Activated naive CD8-positive, alpha-beta T cell treated with anti-CD3 and anti-CD28 coated beads for 36 hours (primary cell): ENCODE results near the gene TAS2R4. TPM values are rescaled to one million over a fixed set of nuclear protein-coding genes. Genes with fewer than 3 reads are reported as not detected.
"Not testable (repeated sequence)": the region's sequence is repeated elsewhere in the genome, so short reads cannot be mapped to it uniquely, and the experiment has no call there.

ENCODE experiments used
- DNase-seq: peaks from one replicate; pipeline ENCODE4 v3.0.0; 2021
- H3K27ac Mint-ChIP-seq: one replicate; pipeline ENCODE4 v1.8.0; 2022; ENCODE audit warnings: mild to moderate bottlenecking, moderate library complexity, mixed read lengths
- H3K27me3 Mint-ChIP-seq: one replicate; pipeline ENCODE4 v1.8.0; 2022; ENCODE audit warnings: mild to moderate bottlenecking, mixed read lengths
- H3K36me3 Mint-ChIP-seq: one replicate; pipeline ENCODE4 v1.8.0; 2021; ENCODE audit warnings: mild to moderate bottlenecking, mixed read lengths
- H3K4me1 Mint-ChIP-seq: one replicate; pipeline ENCODE4 v1.8.0; 2021; ENCODE audit warnings: mixed read lengths
- H3K4me3 Mint-ChIP-seq: one replicate; pipeline ENCODE4 v1.8.0; 2022; ENCODE audit warnings: mild to moderate bottlenecking, moderate library complexity, mixed read lengths
- H3K9me3 Mint-ChIP-seq: one replicate; pipeline ENCODE4 v1.8.0; 2022; ENCODE audit warnings: mixed read lengths
- total RNA-seq, 2 experiments: library from RNA; stranded (reverse); gene quantifications; one replicate each; pipeline ENCODE4 v1.2.3, GENCODE V29; 2021

The TAS2R4 gene
- total RNA-seq, 2 experiments from 2014 or later, result 0.27 to 0.28 TPM

DNA sequence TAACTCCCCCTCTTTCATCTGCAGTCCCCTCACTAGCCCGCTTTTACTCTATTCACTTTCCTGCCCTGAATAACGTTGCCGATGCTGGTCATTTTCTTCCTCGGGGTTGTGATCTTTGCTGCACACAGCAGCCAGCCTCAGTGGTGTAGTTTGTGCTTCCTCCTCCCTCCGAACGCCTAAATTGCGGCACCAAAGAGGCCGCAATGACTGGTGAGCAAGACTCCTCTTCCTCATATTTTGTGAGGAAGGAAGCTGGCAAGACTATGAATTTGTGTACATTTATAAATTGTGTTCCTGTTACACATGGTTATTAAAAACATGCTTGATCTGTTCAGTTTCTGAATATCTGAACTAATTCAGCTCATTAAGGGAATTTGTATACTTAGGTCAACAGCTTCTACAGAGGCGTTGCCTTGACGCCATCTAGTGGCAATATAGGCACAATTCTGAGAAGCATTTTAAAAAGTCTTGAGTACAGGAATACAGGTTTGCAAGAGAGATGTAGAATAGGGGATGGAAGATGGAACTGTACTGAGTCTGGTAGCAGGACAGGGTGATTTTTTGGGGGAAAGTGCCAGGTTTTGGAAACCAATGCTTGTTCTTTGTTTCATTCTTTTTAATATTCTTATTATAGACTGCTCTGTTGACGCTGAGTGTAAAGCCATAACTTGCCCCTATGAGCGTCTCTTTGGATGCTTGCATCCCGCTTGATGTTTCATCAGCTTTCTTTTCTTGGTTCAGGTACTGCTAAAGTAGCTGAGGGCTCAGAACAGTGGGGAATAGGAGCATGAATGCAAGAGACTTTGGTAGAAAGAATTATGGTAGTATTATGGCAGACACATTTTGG is 9.5 kb downstream of the TAS2R4 start:
- H3K27ac Mint-ChIP-seq, result no peak overlapping the region
- H3K27me3 Mint-ChIP-seq, result no peaks in the 10 kb centered on the region
- H3K4me3 Mint-ChIP-seq, result no peak overlapping the region
- no peaks in the 10 kb centered on the region for H3K4me1 Mint-ChIP-seq
- H3K36me3 Mint-ChIP-seq, result peaks cover 1% of the 10 kb centered on the region
- no peaks in the 10 kb centered on the region for H3K9me3 Mint-ChIP-seq
- DNase-seq, result no peak

- H3K36me3 Mint-ChIP-seq, result peaks cover 4% of the 10 kb centered on the region
- no peaks in the 10 kb centered on the region for H3K9me3 Mint-ChIP-seq
- DNase-seq, result no peak
- H3K27ac Mint-ChIP-seq, result no peak overlapping the region
- H3K4me1 Mint-ChIP-seq, result no peaks in the 10 kb centered on the region
- H3K4me3 Mint-ChIP-seq, result no peak overlapping the region
- no peaks in the 10 kb centered on the region for H3K27me3 Mint-ChIP-seq
Observed at GRCh38 chr7:141788296-141788695, 11.8 kb downstream of the TAS2R4 start.

- H3K4me3 Mint-ChIP-seq, result no peak within 1 kb of the TSS
- DNase-seq, result no peak
- H3K27ac Mint-ChIP-seq, result no peak within 1 kb of the TSS
- peaks cover 6% of the 10 kb centered on the region for H3K36me3 Mint-ChIP-seq
- no peaks in the 10 kb centered on the region for H3K9me3 Mint-ChIP-seq
- H3K4me1 Mint-ChIP-seq, result no peaks in the 10 kb centered on the region
- H3K27me3 Mint-ChIP-seq, result no peaks in the 10 kb centered on the region
Observed at GRCh38 chr7:141789917-141790316, 13.4 kb downstream of the TAS2R4 start, which contains the start of gene TAS2R5. TAS2R5 (plus strand) TSS chr7:141790217; CDS start chr7:141790362, 145 bp downstream.

- Mint-ChIP-seq H3K4me3 (no peak overlapping the region), H3K27me3 (no peaks in the 10 kb centered on the region), H3K36me3 (peaks cover 6% of the 10 kb centered on the region), H3K9me3 (no peaks in the 10 kb centered on the region), H3K27ac (no peak overlapping the region), H3K4me1 (no peaks in the 10 kb centered on the region)
- no peak for DNase-seq
Observed at GRCh38 chr7:141792526-141792925, 16.1 kb downstream of the TAS2R4 start.

DNA sequence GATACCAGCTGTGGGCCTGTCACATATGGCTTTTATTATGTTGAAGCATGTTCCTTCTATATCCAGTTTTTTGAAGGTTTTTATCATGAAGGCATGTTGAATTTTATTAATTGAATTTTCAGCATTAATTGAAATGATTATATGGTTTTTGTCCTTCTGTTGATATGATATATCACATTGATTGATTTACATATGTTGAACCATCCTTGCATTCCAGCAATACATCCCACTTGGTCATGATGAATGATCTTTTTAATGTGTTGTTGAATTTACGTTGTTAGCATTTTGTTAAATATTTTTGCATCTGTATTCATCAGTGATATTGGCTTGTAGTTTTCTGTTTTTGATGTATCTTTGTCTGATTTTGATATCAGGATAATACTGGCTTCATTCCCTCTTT is 43.6 kb downstream of the TAS2R4 start:
- DNase-seq, result no peak
- no peaks in the 10 kb centered on the region for H3K27me3 Mint-ChIP-seq
- H3K27ac Mint-ChIP-seq, result no peak overlapping the region
- H3K36me3 Mint-ChIP-seq, result peaks cover 56% of the 10 kb centered on the region
- no peak overlapping the region for H3K4me3 Mint-ChIP-seq
- peaks cover 53% of the 10 kb centered on the region for H3K9me3 Mint-ChIP-seq
- peaks cover 2% of the 10 kb centered on the region for H3K4me1 Mint-ChIP-seq

DNA sequence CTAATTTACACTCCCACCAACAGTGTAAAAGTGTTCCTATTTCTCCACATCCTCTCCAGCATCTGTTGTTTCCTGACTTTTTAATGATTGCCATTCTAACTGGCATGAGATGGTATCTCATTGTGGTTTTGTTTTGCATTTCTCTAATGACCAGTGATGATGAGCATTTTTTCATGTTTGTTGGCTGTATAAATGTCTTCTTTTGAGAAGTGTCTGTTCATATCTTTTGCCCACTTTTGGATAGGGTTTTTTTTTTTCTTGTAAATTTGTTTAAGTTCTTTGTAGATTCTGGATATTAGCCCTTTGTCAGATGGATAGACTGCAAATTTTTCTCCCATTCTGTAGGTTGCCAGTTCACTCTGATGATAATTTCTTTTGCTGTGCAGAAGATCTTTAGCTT is 46.0 kb downstream of the TAS2R4 start:
- H3K36me3 Mint-ChIP-seq, result peaks cover 56% of the 10 kb centered on the region
- H3K9me3 Mint-ChIP-seq, result peaks cover 49% of the 10 kb centered on the region
- H3K4me3 Mint-ChIP-seq, H3K27ac Mint-ChIP-seq, DNase-seq, H3K4me1 Mint-ChIP-seq, H3K27me3 Mint-ChIP-seq: not testable (repeated sequence)

Other genes starting within 250 kb of the TAS2R4 start
- gene AGK, start 225.3 kb upstream of the TAS2R4 start, total RNA-seq, result 10 to 100 TPM; 86.0 to 87.4 TPM
- 10 to 100 TPM; 29.9 to 32.9 TPM for gene DENND11, start 74.5 kb upstream of the TAS2R4 start, total RNA-seq
- not detected for gene WEE2, start 68.3 kb upstream of the TAS2R4 start, total RNA-seq
- gene SSBP1, start 38.3 kb upstream of the TAS2R4 start, total RNA-seq, result 100 to 1,000 TPM; 309 to 318 TPM
- gene TAS2R3, start 12.6 kb upstream of the TAS2R4 start, total RNA-seq, result under 1 TPM; 0.32 to 0.60 TPM
- under 1 TPM; 0.43 to 0.74 TPM for gene TAS2R5, start 13.5 kb downstream of the TAS2R4 start, total RNA-seq
- gene PRSS37, start 64.8 kb downstream of the TAS2R4 start, total RNA-seq, result not detected
- gene OR9A4, start 139.7 kb downstream of the TAS2R4 start, total RNA-seq, result not detected
- gene CLEC5A, start 170.3 kb downstream of the TAS2R4 start, total RNA-seq, result not detected
- not detected for gene TAS2R38, start 197.1 kb downstream of the TAS2R4 start, total RNA-seq
- under 1 TPM; 0.04 to 0.08 TPM for gene MGAM, start 219.2 kb downstream of the TAS2R4 start, total RNA-seq